Measurements from ENCODE around the gene MAD2L1. TPM values are rescaled to one million over a fixed set of nuclear protein-coding genes. Genes with fewer than 3 reads are reported as not detected.
A peak's percentile ranks its signal among the peaks of the same experiment; 100 is the strongest.

MAD2L1 gene
- total RNA-seq, 2 donors from 2014 or later: 0.78 TPM; not detected in 1

DNA sequence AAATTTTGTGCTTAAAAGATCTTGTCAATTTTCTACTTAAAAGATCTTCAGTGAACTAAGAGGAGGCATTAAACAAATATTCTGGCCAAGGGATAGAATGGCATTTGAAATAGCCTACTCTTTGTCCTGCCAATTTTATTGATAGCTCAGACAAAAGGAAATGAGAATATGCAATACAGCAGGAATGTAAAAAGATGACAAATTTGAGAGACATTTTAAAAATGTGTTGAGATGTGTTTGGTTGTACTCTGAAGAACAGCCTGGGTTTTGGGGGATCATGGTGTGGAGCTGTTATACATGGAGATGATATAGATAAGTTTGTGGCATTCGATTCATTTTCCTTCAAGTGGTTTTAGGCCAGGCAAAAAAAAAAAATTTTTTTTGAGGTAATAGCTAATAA lies 11.6 kb upstream of the MAD2L1 start:
- no peaks in the 10 kb centered on the region for H3K9me3 ChIP-seq
- no peaks in the 10 kb centered on the region for H3K4me1 ChIP-seq
- 81 to 86% methylated on average over 1 of the region's 1 CpG for WGBS, 2 donors
- intact Hi-C loops (cut with DNase I): loop anchor here (10.0 kb wide), 1 partner anchor 1017 kb away; no protein-coding TSS in a partner anchor
- H3K27me3 ChIP-seq: no peaks in the 10 kb centered on the region
- TF ChIP-seq, protein P1, sequence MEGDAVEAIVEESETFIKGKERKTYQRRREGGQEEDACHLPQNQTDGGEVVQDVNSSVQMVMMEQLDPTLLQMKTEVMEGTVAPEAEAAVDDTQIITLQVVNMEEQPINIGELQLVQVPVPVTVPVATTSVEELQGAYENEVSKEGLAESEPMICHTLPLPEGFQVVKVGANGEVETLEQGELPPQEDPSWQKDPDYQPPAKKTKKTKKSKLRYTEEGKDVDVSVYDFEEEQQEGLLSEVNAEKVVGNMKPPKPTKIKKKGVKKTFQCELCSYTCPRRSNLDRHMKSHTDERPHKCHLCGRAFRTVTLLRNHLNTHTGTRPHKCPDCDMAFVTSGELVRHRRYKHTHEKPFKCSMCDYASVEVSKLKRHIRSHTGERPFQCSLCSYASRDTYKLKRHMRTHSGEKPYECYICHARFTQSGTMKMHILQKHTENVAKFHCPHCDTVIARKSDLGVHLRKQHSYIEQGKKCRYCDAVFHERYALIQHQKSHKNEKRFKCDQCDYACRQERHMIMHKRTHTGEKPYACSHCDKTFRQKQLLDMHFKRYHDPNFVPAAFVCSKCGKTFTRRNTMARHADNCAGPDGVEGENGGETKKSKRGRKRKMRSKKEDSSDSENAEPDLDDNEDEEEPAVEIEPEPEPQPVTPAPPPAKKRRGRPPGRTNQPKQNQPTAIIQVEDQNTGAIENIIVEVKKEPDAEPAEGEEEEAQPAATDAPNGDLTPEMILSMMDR (IDR thresholded peaks at IDR 0.05): no peak
- TF ChIP-seq POLR2A (IDR thresholded peaks at IDR 0.05): no peak
- DNase-seq (no peak), ATAC-seq (no peak)
- H3K27ac ChIP-seq: no peak overlapping the region
- H3K4me3 ChIP-seq: no peak overlapping the region
- H3K36me3 ChIP-seq (replicated peaks in 1 of 2; ENCODE audit: insufficient read depth in 1 of 2, low read depth in 2 of 2): no peaks in the 10 kb centered on the region

DNA sequence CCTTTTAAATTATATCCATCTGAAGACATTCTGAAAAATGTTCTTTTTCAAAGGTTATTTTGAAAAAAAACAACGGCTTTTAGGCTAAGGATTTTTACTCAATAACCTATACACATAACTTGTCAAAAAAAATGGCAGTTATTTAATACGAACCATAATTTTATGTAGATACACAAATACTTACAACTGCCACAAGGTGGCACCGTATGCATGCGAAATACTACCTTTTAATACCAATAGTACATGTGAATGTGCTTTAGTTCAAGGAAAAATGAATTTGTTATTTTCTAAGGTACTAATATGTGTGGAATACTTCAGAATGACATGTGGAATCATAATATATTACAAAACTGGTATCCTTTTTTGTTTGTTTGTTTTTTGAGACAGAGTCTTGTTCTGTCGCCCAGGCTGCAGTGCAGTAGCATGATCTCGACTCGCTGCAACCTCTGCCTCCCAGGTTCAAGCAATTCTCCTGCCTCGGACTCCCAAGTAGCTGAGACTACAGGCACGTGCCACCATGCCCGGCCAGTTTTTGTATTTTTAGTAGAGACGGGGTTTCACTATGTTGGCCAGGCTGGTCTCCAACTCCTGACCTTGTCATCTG lies 4.6 kb upstream of the MAD2L1 start:
- H3K27ac ChIP-seq: no peak overlapping the region
- no peaks in the 10 kb centered on the region for H3K9me3 ChIP-seq
- no peaks in the 10 kb centered on the region for H3K27me3 ChIP-seq
- no peaks in the 10 kb centered on the region for H3K36me3 ChIP-seq (replicated peaks in 1 of 2; ENCODE audit: insufficient read depth in 1 of 2, low read depth in 2 of 2)
- 41 to 51% methylated on average over 11 of the region's 11 CpGs for WGBS, 2 donors
- no peak overlapping the region for H3K4me3 ChIP-seq
- no peak for TF ChIP-seq POLR2A (IDR thresholded peaks at IDR 0.05)
- TF ChIP-seq, protein P1 (IDR thresholded peaks at IDR 0.05): peak in 6 of 7 experiments; percentile 26 to 75 (median 62)
- intact Hi-C loops (cut with DNase I): loop anchor here (10.0 kb wide), 1 partner anchor 1024 kb away; no protein-coding TSS in a partner anchor
- DNase-seq: peak in 3 of 4 donors; percentile 41 to 63 (median 53)
- peaks cover 11% of the 10 kb centered on the region for H3K4me1 ChIP-seq
- ATAC-seq: no peak

- peaks cover 16% of the 10 kb centered on the region for H3K4me1 ChIP-seq
- intact Hi-C loops (cut with DNase I): loop anchor here (10.0 kb wide), 1 partner anchor 1025 kb away; no protein-coding TSS in a partner anchor
- DNase-seq: no peak
These were observed 3.5 kb upstream of the MAD2L1 start for GRCh38 chr4:120070196-120070595.

GRCh38 chr4:120065974-120066516 lies 603 bp downstream of the MAD2L1 start:
- Histone ChIP-seq H3K4me3 (peak overlapping the region; percentile 37 to 82), H3K27me3 (no peaks in the 10 kb centered on the region), H3K27ac (peak overlapping the region in 3 of 4 donors; percentile 93 to 98 (median 93)), H3K9me3 (no peaks in the 10 kb centered on the region), H3K36me3 (replicated peaks in 1 of 2; ENCODE audit: insufficient read depth in 1 of 2, low read depth in 2 of 2) (no peaks in the 10 kb centered on the region), H3K4me1 (peaks cover 16% of the 10 kb centered on the region)
- intact Hi-C loops (cut with DNase I): no loop called here
- 2 to 3% methylated on average over 15 of the region's 15 CpGs for WGBS, 2 donors
- TF ChIP-seq POLR2A (IDR thresholded peaks at IDR 0.05): no peak
- TF ChIP-seq, protein P1 (IDR thresholded peaks at IDR 0.05): no peak
- ATAC-seq (no peak), DNase-seq (peak in 1 of 4 donors; percentile 23)

More at GRCh38 chr4:120070196-120070595, 3.5 kb upstream of the MAD2L1 start:
- ATAC-seq: no peak
- Histone ChIP-seq H3K4me3 (no peak overlapping the region), H3K27me3 (no peaks in the 10 kb centered on the region), H3K27ac (no peak overlapping the region), H3K9me3 (no peaks in the 10 kb centered on the region), H3K36me3 (replicated peaks in 1 of 2; ENCODE audit: insufficient read depth in 1 of 2, low read depth in 2 of 2) (no peaks in the 10 kb centered on the region)
- 69 to 73% methylated on average over 2 of the region's 2 CpGs for WGBS, 2 donors
- TF ChIP-seq, protein P1 (IDR thresholded peaks at IDR 0.05): no peak
- TF ChIP-seq POLR2A (IDR thresholded peaks at IDR 0.05): no peak

Data from body of pancreas (tissue), 4 donors.